NCI-H345 treated with DMSO at 0.1 percent for 48 hours (cell line): ENCODE results near the gene MESD.
A peak's percentile ranks its signal among the peaks of the same experiment; 100 is the strongest.

Experiments
- DNase-seq: peaks from one replicate; lab custom pipeline; 2025; ENCODE audit not compliant: unreplicated experiment; lab: John Stamatoyannopoulos, UW

MESD gene

DNA sequence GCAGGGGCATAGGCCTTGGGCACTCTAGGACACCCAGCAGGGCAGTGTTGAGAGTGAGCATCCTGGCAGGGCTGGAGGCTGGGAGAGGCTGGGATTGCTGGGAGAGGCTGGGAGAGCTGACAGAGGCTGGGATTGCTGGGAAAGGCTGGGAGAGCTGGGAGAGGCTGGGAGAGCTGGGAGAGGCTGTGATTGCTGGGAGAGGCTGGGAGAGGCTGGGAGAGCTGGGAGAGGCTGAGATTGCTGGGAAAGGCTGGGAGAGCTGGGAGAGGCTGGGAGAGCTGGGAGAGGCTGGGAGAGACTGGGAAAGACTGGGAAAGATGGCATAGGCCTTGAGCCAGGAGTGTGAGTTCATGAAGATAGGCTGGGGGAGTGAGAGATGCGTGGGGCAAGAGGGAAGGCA is 77.8 kb downstream of the MESD start:
- DNase-seq, result no peak

DNA sequence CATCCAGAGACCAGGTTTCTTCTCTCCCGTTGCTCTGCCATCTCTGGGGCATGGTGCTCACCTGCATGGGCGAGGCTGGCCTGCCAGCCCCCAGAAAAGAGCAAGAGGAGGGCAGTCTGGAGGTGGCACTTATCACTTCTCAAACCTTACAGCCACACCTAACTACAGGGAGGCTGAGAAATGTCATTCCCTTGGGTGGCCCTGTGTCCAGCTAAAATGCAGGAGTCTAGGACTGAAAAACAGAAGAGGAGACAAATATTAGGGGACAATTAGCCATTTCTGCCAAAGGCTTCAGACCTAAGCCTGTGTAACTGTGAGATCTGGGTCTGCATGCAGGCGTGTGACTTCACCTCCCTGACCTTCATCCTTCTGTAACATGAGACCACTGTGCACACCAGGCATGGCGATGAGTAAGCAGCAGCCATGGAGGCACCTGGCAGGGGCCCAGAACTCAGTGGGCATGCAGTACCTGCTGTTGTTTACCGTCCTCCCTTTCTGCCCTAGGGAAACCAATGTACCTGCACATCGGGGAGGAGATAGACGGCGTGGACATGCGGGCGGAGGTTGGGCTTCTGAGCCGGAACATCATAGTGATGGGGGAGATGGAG is 83.4 kb downstream of the MESD start:
- peak; percentile 74 for DNase-seq

DNA sequence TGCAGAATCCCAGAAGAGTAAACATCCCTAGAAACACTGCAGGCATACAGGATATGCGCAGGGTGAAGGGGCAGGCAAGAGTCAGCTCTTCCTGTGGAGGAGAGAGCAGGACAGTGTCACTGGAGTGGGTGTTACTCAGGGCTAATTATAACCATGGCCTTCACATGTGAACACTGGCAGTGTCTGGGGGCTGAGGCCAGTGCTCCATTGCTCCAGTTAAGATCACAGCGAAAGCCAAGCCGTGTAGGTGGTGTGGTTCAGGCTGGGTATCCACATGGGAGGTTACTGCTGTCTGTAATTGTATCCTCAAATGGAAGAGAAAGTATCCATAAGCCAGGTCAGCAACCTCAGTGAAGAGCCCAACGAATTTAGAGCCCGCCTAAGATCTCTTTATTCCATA is 84.6 kb downstream of the MESD start:
- DNase-seq, result no peak

DNA sequence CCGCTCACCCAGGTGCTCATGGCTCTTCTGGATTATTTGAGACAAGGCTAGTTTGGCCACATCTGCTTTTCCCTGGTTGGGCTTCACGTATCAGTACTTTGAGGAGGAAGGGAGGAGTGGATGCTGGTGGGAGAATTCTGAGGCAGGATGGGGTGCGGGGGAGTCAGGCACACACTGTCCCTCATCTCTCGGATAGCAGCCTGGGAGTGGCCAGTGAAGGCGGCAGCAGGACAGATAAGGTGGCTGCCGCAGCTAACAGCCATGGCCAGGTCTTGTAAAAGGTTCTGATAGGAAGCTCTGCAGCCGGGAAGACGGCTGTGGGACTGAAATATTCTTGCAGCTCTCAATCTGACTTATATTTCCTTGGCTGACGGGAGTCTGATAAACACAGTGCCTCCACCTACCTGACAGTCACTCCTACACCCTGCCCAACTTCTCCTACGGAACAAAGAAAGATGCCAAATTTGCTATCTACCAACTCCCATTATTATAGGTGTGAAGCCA is 87.3 kb downstream of the MESD start:
- DNase-seq, result no peak

DNA sequence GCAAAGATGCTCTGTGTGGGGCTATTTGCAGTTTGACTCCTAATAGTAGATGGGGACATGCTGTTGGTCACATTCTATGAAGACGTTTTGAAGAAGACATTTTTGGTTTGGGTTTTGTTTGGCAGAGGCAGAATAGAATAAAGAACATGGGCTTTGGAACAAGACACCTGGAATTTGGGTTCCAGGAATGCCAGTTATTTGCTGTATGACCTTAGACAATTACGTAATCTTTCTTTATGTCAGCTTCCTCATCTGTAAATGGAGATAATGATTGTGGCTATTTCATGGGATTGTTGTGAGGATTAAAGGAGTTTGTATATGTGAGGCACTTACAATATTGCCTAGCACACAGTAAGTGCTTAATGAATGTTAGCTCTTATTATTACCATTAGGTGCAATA is 91.6 kb downstream of the MESD start:
- no peak for DNase-seq
